ENCODE measurements around the gene CCDC71L. TPM values are rescaled to one million over a fixed set of nuclear protein-coding genes. Genes with fewer than 3 reads are reported as not detected.

The CCDC71L gene
- total and polyA plus RNA-seq, 2 of the 4 experiments (the other 2 are of a cell fraction), result 19.7 to 20.6 TPM

DNA sequence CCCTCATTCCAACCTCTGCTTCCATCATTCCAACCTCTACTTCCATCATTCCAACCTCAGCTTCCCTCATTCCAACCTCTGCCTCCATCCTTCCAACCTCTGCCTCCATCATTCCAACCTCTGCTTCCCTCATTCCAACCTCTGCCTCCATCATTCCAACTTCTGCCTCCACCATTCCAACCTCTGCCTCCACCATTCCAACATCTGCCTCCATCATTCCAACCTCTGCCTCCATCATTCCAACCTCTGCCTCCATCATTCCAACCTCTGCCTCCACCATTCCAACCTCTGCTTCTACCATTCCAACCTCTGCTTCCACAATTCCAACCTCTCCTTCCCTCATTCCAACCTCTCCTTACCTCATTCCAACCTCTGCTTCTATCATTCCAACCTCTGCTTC lies 30.3 kb downstream of the CCDC71L start:
- Histone ChIP-seq H3K4me2 (ENCODE audit: low read depth, low read length) (no peak overlapping the region), H3K9me1 (ENCODE audit: insufficient read depth, low read length) (peaks cover 12% of the 10 kb centered on the region; the same call in 1 of the 2 replicates), H3K23ac (ENCODE audit: low read depth, low read length) (no peak overlapping the region), H3K27ac (ENCODE audit: insufficient read depth, low read length) (no peak overlapping the region), H3K36me3 (ENCODE audit: control insufficient read depth, insufficient read depth, low read length) (peaks cover 1% of the 10 kb centered on the region; the same call in 1 of the 2 replicates), H2BK15ac (ENCODE audit: low read depth, low read length) (peak overlapping the region; percentile 16; the same call in 2 of the 3 replicates), H2AFZ (replicated peaks; ENCODE audit: low read length, poor library complexity) (no peak overlapping the region), H4K8ac (ENCODE audit: low read depth in 2 of 2, low read length in 2 of 2) (peak overlapping the region in 1 of 2 experiments; percentile 80; a peak in 1 of 4 replicates), H2BK5ac (ENCODE audit: low read depth, low read length, poor library complexity, severe bottlenecking) (no peak overlapping the region), H3K4me1 (ENCODE audit: control insufficient read depth, insufficient read depth, low read length) (peaks cover 7% of the 10 kb centered on the region), H2BK120ac (ENCODE audit: low read depth, low read length) (peak overlapping the region; percentile 86), H3K9ac (ENCODE audit: low read depth, low read length) (no peak overlapping the region), H3K9me3 (ENCODE audit: control insufficient read depth, insufficient read depth, low read length) (no peaks in the 10 kb centered on the region; the same call in 1 of the 2 replicates), H4K5ac (ENCODE audit: low read depth, low read length) (no peak overlapping the region), H3K14ac (replicated peaks; ENCODE audit: low read depth, low read length) (peak overlapping the region; percentile 65), H3K56ac (ENCODE audit: extremely low read depth, insufficient read depth, low read length) (no peak overlapping the region), H2AK5ac (ENCODE audit: low read depth, low read length) (peak overlapping the region; percentile 89), H3K4ac (ENCODE audit: low read depth, low read length) (0 out of 2 replicates have a peak overlapping the region, but pooled peaks have one; percentile 67), H3K4me3 (ENCODE audit: insufficient read depth, low read depth, low read length) (no peak overlapping the region), H4K91ac (ENCODE audit: insufficient read depth, low read depth, low read length) (peak overlapping the region; percentile 83; the same call in 1 of the 2 replicates), H3K27me3 (ENCODE audit: control insufficient read depth, insufficient read depth, low read length) (no peaks in the 10 kb centered on the region), H3K18ac (ENCODE audit: low read depth, low read length) (no peak overlapping the region), H4K20me1 (ENCODE audit: insufficient read depth, low read length) (no peaks in the 10 kb centered on the region), H3K79me1 (ENCODE audit: low read depth in 1 of 2, low read length in 2 of 2) (peaks cover 0 to 28% of the 10 kb centered on the region in 2 experiments; a peak in 2 of 4 replicates), H2AK9ac (replicated peaks; ENCODE audit: low read depth, low read length, poor library complexity) (no peak overlapping the region), H2BK20ac (ENCODE audit: low read depth, low read length) (peak overlapping the region; percentile 97)
- CTCF ChIA-PET, result interaction anchor here (0.6 to 2.4 kb wide), 2 partner anchors 10 to 87 kb away, joined by 3 to 11 read pairs; no protein-coding TSS in a partner anchor
- TF ChIP-seq, protein P1, sequence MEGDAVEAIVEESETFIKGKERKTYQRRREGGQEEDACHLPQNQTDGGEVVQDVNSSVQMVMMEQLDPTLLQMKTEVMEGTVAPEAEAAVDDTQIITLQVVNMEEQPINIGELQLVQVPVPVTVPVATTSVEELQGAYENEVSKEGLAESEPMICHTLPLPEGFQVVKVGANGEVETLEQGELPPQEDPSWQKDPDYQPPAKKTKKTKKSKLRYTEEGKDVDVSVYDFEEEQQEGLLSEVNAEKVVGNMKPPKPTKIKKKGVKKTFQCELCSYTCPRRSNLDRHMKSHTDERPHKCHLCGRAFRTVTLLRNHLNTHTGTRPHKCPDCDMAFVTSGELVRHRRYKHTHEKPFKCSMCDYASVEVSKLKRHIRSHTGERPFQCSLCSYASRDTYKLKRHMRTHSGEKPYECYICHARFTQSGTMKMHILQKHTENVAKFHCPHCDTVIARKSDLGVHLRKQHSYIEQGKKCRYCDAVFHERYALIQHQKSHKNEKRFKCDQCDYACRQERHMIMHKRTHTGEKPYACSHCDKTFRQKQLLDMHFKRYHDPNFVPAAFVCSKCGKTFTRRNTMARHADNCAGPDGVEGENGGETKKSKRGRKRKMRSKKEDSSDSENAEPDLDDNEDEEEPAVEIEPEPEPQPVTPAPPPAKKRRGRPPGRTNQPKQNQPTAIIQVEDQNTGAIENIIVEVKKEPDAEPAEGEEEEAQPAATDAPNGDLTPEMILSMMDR (conservative IDR thresholded peaks at IDR 0.05; ENCODE audit: low read depth, low read length), result no peak
- no peak for TF ChIP-seq MAZ (IDR thresholded peaks at IDR 0.05; ENCODE audit: borderline replicate concordance, low read depth, low read length)
- no peak for TF ChIP-seq FOS (IDR thresholded peaks at IDR 0.05; ENCODE audit: low read depth, low read length)
- POLR2A ChIA-PET (ENCODE audit: unreplicated experiment), result no interaction called here
- ATAC-seq (ENCODE audit: low read depth) (no peak), DNase-seq (no peak)
- dilution Hi-C loops (cut with HindIII; ENCODE audit: low sequenced_read_pairs, unreplicated experiment), result no loop called here
- in situ Hi-C loops (cut with MboI; ENCODE audit: low sequenced_read_pairs), result no loop called here
- intact Hi-C loops (cut with micrococcal nuclease), result no loop called here
- BruUV-seq (replicated peaks), result no TSS peak

Data from IMR-90 (cell line).